Measurements from ENCODE around the gene AQP12A.
"Not testable (repeated sequence)": the region's sequence is repeated elsewhere in the genome, so short reads cannot be mapped to it uniquely, and the experiment has no call there.

AQP12A gene

DNA sequence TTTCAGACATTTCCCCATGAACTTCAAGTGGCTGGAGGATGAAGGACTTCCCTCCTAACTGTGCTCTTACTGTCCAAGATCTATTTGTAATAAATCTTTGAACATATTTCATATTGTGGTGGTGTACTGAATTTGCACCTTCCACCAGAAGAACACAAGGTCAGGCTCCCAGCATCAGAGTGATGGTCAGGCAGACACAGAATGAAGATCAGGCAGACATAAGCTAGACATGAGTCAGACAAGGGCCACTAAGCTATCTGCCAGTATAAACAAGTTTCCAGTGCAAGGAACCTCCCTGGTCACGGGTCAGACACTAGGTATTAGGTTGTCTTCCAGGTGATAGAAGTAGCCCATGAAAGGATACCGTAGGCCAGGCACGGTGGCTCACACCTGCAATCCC, 29.0 kb upstream of the AQP12A start:
- DNase-seq: no peak

DNA sequence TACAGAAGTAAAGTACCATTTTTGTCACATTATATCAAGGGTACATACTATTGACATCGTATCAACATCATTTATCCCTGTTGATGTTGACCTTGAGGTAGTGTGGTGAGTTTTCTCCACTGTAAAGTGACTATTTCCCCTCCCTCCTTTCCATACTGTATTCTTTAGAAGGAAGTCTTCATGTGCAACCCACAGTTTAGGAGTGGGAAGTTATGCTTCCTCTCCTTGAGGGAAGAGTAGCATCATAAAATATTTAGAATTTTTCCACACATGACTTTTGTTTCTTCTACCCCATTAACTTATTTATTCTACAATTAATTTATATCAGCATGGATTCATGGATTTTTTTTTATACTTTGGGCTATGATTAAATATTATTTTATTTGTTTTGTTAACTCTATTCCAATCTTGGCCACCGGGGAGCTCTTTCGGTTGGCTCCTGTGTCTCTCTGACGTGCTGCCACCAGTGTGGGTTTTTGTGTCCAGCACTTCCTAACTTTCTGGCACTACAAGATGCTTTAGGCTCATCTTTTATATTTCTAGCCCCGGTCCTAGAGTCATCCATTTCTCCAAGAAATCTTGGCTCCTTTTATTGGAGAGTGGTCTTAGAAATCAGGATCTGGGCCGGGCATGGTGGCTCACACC, 28.0 kb upstream of the AQP12A start:
- no peak for DNase-seq

GRCh38 chr2:240664622-240665021, 27.0 kb upstream of the AQP12A start:
- no peak for DNase-seq

- no peak for DNase-seq
These were observed 21.3 kb upstream of the AQP12A start for GRCh38 chr2:240670402-240670801.

- no peak for DNase-seq
These were observed 20.7 kb upstream of the AQP12A start for GRCh38 chr2:240670950-240671349.

DNA sequence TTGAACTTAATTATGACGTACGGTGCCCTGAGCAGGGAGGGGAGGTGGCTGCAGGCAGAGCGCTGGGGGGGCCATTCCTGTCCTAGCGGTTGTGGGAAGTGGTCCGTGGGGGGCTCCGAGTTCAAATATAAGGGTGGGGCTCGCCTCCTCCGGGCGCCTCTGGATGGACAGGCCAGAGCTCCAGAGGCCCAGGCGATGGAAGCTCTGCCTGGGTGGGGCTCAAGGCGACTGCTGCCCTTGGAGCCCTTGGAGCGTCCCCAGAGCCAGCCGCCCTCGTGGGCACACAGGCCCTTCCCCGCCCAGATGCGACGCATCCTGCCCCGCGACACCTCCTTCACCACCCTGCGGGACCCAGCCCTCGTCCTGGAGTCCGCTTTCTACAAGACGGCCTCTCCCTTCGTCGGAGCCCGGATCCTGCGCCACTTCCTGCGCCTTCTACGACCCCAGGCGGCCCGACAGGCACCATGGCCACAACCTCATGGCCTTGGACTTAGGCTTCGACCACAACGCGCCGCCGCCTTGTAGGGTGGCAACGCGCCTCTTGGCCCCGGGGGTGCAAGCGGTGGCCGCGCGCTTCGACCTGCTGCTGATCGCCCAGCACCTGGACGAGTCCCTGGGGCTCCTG, 19.5 kb upstream of the AQP12A start:
- DNase-seq: no peak

GRCh38 chr2:240672701-240673190, 18.9 kb upstream of the AQP12A start:
- no peak for DNase-seq

DNA sequence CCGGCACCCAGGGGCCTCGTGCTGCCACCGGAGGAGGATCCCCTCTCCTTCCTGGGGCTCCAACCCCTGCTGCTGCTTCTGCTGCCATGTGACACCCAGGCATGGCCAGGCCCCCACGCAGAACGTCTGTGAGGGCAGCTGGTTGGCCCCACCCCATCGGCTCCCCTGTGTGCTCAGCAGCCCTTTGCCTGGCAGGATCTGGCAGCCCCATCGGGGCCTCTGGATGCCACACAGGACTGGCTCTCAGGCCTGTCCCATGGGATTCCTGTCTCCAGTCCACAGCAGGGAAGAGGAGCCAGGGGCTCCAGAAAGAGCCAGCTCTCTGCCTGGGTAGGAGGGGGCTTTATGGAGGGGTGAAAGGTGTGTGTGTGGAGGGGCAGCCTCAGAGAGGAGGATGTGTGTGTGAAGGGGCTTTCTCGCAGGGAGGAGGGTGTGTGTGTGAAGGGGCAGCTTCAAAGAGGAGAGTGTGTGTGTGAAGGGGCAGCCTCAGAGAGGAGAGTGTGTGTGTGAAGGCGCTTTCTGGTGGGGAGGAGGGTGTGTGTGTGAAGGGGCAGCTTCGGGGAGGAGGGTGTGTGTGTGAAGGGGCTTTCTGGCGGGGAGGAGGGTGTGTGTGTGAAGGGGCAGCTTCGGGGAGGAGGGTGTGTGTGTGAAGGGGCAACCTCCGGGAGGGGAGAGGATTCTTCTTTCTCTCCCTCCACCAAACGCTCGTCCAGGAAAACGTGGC, 17.0 kb upstream of the AQP12A start:
- not testable (repeated sequence) for DNase-seq

- DNase-seq: not testable (repeated sequence)
These were observed 16.3 kb upstream of the AQP12A start for GRCh38 chr2:240675345-240675744.

DNA sequence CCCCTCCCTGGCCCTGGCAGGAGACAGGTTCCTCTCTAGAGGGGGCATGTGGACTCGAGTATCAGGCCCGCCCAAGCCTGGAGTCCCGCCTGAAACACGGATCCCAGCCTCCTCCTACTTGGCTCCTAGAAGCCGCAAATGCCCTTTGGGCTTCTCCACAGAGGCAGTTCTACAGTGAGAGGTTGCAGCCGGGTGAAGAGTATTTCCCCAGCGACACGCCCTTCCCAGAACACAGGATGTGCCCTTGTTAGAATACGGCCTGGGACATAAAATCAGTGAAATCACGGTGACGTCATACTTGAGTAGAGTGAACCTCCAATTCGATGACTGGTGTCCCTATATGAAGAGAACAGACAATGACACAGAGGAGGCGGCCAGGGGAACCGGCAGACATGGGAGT, 13.6 kb upstream of the AQP12A start:
- DNase-seq: not testable (repeated sequence)

DNA sequence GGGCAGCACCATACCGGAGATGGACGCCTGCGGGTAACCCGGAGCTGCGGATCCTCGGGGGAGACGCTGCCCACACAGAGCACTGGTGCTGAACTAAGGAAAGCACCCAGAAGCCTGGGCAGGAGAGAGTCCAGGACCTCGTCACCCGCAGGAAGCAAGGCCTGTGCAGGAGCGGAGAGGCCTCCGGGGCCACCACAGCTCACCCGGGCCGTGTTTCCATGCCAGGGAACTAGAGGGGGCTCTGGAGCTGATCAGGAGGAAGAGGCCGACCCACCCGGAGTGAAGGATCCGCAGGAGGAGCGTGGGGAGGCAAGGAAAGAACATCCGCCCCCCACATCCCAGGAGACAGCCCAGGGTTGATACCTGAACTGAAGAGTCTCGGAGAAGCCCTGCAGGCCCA, 12.8 kb upstream of the AQP12A start:
- not testable (repeated sequence) for DNase-seq

GRCh38 chr2:240680185-240680584, 11.5 kb upstream of the AQP12A start:
- not testable (repeated sequence) for DNase-seq

GRCh38 chr2:240682431-240683224, 9.0 kb upstream of the AQP12A start, which contains the start of gene AQP12B:
Gene AQP12B (minus strand): TSS chr2:240682885. CDS start chr2:240682837, 48 bp downstream.
- not testable (repeated sequence) for DNase-seq

GRCh38 chr2:240683329-240683979, 8.2 kb upstream of the AQP12A start:
- not testable (repeated sequence) for DNase-seq

DNA sequence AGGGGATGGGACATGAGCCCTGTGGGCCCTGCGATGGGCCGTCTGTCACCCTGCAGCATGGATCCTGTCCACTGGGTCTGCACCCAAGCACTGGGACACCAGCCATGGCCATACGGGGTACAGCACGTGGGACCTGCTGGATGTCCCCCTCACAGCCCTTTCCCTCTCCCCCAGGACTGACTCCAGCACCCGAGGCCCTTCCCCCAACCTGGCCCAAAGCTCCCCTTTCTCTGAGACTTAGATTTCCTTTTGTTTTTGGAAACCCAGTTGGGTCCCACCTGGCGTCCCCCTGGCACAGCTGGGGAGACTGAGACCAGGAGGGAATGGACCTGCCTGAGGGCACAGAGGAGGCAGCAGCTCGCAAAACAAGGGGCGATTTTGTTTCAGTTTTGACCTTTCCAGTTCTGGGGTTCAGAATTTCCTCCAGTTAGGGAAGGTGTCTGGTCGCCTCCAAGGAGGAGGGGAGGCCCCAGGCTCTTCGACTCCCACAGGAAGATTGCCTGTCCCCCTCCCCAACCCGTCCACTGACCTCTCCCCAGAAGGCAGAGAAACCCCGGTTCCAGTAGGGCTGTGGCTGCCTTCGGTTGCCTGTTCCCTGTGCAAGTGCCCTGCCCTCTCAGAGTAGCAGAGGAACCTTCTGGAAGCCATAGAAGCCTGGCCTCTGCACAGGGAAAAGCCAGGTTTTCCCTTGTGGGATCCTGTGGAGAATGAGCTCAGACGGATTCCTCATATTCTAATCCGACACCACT, 7.5 kb upstream of the AQP12A start:
- not testable (repeated sequence) for DNase-seq

- DNase-seq: no peak
These were observed 5.8 kb upstream of the AQP12A start for GRCh38 chr2:240685771-240686371.

GRCh38 chr2:240686460-240686859, 5.2 kb upstream of the AQP12A start:
- DNase-seq: no peak

DNA sequence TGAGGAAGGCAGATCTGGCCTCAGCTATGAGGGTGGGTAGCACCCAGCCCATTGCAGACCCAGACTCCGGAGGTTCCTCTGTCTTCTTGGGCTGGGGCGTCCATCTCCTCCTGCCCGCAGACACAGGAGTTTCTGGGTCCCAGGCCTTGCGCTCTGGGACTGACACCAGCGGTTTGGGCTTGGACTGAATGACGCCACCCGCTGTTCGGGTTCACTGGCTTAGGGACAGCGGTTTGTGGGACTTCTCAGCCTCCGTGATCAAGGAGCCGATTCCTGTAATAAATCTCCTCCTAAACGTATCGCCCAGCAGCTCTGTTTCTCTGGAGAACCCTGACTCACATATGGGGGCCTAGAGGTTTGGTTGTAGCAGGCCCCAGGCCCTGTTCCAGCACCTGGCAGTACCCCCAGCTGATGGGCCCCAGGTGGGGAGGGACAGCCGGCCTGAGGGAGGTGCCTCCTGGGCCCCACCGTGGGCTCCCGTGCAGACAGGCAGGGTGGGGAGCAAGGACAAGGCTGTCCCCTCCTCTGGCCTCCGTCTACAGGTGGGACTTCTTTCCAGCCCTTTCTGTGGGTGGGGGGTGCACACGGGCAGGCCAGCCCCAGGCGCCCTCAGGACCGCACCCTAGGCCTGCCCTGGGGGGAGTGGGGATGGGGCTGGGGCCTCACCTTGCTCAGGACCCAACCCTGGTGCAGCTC, 4.5 kb upstream of the AQP12A start:
- no peak for DNase-seq

- DNase-seq: no peak
These were observed 3.7 kb upstream of the AQP12A start for GRCh38 chr2:240687741-240688552.

DNA sequence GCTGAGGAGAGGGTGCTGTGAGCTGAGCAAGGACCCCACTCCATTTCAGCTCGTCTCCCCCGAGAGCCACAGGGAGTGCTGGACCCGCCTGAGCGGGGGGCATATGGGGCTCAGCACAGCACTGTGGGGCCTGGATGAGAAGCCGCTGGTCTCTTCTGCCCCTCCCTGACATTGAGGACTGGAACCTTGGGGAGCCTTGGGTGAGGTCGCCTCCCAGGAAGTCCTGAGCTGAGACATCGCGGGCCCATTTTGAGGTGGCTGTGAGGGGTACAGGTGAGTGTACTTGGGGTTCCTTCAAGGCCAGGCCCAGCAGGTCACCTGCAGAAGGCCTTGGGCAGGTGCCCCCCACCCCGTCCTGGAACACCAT, 3.1 kb upstream of the AQP12A start:
- DNase-seq: no peak

All from NCI-H446 (cell line).